ENCODE results near the gene KSR1. TPM values are rescaled to one million over a fixed set of nuclear protein-coding genes. Genes with fewer than 3 reads are reported as not detected.

KSR1 gene
- total RNA-seq, 2 experiments from 2014 or later, result 19.4 to 25.3 TPM

- Histone ChIP-seq H3K4me3 (ENCODE audit: low read length) (no peak overlapping the region), H3K9me3 (ENCODE audit: control insufficient read depth in 1 of 2, insufficient read depth in 1 of 2, low read length in 2 of 2) (peaks cover 0 to 1% of the 10 kb centered on the region in 2 experiments), H3K27me3 (ENCODE audit: control insufficient read depth in 1 of 2, insufficient read depth in 2 of 2, low read length in 2 of 2) (no peaks in the 10 kb centered on the region), H3K4me1 (ENCODE audit: insufficient read depth, low read length) (no peaks in the 10 kb centered on the region), H3K36me3 (ENCODE audit: insufficient read depth, low read length) (no peaks in the 10 kb centered on the region), H3K27ac (ENCODE audit: low read depth in 1 of 2, low read length in 2 of 2) (no peak overlapping the region)
- Mint-ChIP-seq H3K4me3 (no peak overlapping the region), H3K4me1 (ENCODE audit: low read depth) (peaks cover 6% of the 10 kb centered on the region), H3K27ac (no peak overlapping the region), H3K27me3 (no peaks in the 10 kb centered on the region), H3K9me3 (no peaks in the 10 kb centered on the region), H3K36me3 (ENCODE audit: low read depth) (no peaks in the 10 kb centered on the region)
- intact Hi-C loops (cut with DNase I, micrococcal nuclease), result no loop called here
- ChIA-PET CTCF (no interaction called here), POLR2A (no interaction called here)
- no peak for ATAC-seq (ENCODE audit: poor library complexity)
- TF ChIP-seq CTCF (IDR thresholded peaks at IDR 0.05), result no peak
- DNase-seq, result no peak
Observed at GRCh38 chr17:27506348-27507218, 50.3 kb downstream of the KSR1 start.

- ChIA-PET CTCF (interaction anchor here (1.3 kb wide), 1 partner anchor 55 kb away, joined by 5 read pairs; the partner anchor contains the start of gene KSR1), POLR2A (interaction anchor here (1.0 kb wide), 1 partner anchor 13 kb away, joined by 3 read pairs; no protein-coding TSS in a partner anchor)
- Mint-ChIP-seq H3K9me3 (no peaks in the 10 kb centered on the region), H3K27ac (no peak overlapping the region), H3K27me3 (no peaks in the 10 kb centered on the region), H3K4me1 (ENCODE audit: low read depth) (peaks cover 5% of the 10 kb centered on the region), H3K36me3 (ENCODE audit: low read depth) (no peaks in the 10 kb centered on the region), H3K4me3 (no peak overlapping the region)
- intact Hi-C loops (cut with DNase I, micrococcal nuclease), result no loop called here
- Histone ChIP-seq H3K27me3 (ENCODE audit: control insufficient read depth in 1 of 2, insufficient read depth in 2 of 2, low read length in 2 of 2) (no peaks in the 10 kb centered on the region), H3K36me3 (ENCODE audit: insufficient read depth, low read length) (no peaks in the 10 kb centered on the region), H3K4me1 (ENCODE audit: insufficient read depth, low read length) (no peaks in the 10 kb centered on the region), H3K27ac (ENCODE audit: low read depth in 1 of 2, low read length in 2 of 2) (no peak overlapping the region), H3K4me3 (ENCODE audit: low read length) (no peak overlapping the region), H3K9me3 (ENCODE audit: control insufficient read depth in 1 of 2, insufficient read depth in 1 of 2, low read length in 2 of 2) (no peaks in the 10 kb centered on the region)
- DNase-seq, result no peak
- TF ChIP-seq CTCF (IDR thresholded peaks at IDR 0.05), result no peak
- ATAC-seq (ENCODE audit: poor library complexity), result no peak
Observed at GRCh38 chr17:27511168-27511883, 55.1 kb downstream of the KSR1 start.

DNA sequence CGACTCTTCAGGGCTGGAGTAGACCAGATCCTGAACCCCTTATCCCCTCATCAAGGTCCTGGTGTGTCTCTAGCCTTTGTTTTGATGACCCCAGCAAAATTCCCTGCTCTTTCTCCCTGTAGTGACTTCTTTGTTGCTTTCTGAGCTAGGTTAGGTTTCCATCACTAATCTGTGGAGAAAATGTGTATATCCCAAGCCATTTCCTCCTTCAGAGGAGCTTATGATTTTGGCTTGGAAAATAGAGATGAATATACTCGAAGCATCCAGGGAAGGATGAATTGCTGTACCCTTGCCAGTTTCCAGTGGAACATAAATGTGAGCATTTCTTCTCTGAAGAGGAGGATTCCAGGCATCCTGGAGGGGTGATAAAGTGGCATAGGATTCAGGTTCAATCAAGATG, 55.8 kb downstream of the KSR1 start:
- Mint-ChIP-seq H3K4me1 (ENCODE audit: low read depth) (peaks cover 5% of the 10 kb centered on the region), H3K27me3 (no peaks in the 10 kb centered on the region), H3K36me3 (ENCODE audit: low read depth) (no peaks in the 10 kb centered on the region), H3K4me3 (no peak overlapping the region), H3K9me3 (no peaks in the 10 kb centered on the region), H3K27ac (no peak overlapping the region)
- Histone ChIP-seq H3K27me3 (ENCODE audit: control insufficient read depth in 1 of 2, insufficient read depth in 2 of 2, low read length in 2 of 2) (no peaks in the 10 kb centered on the region), H3K36me3 (ENCODE audit: insufficient read depth, low read length) (no peaks in the 10 kb centered on the region), H3K4me3 (ENCODE audit: low read length) (no peak overlapping the region), H3K4me1 (ENCODE audit: insufficient read depth, low read length) (no peaks in the 10 kb centered on the region), H3K27ac (ENCODE audit: low read depth in 1 of 2, low read length in 2 of 2) (no peak overlapping the region), H3K9me3 (ENCODE audit: control insufficient read depth in 1 of 2, insufficient read depth in 1 of 2, low read length in 2 of 2) (no peaks in the 10 kb centered on the region)
- POLR2A ChIA-PET, result interaction anchor here (1.0 kb wide), 1 partner anchor 12 kb away, joined by 3 read pairs; no protein-coding TSS in a partner anchor
- CTCF ChIA-PET, result interaction anchor here (1.3 kb wide), 1 partner anchor 56 kb away, joined by 5 read pairs; the partner anchor contains the start of gene KSR1
- no peak for ATAC-seq (ENCODE audit: poor library complexity)
- intact Hi-C loops (cut with DNase I, micrococcal nuclease), result no loop called here
- no peak for DNase-seq
- TF ChIP-seq CTCF (IDR thresholded peaks at IDR 0.05), result no peak
